Bronchial epithelial cell (primary cell): ENCODE results near the gene MED10. TPM values are rescaled to one million over a fixed set of nuclear protein-coding genes. Genes with fewer than 3 reads are reported as not detected.

Experiments
- DNase-seq: peaks from one replicate; pipeline ENCODE4 v3.0.0-alpha.2; 2010; ENCODE audit warnings: low read depth
- FAIRE-seq: peaks from 2 replicates; lab custom pipeline; 2011; peaks lifted over from hg19 to GRCh38; lab: Jason Lieb, UNC
- H3K27me3 ChIP-seq: 2 replicates; pipeline ENCODE4 v1.5.1; 2011; ENCODE audit warnings: low read length; ENCODE audit not compliant: control insufficient read depth, insufficient read depth
- H3K36me3 ChIP-seq: 2 replicates; pipeline ENCODE4 v1.5.1; 2011; ENCODE audit warnings: low read length; ENCODE audit not compliant: control insufficient read depth, insufficient read depth
- H3K4me3 ChIP-seq: 2 replicates; pipeline ENCODE4 v1.5.1; 2011; ENCODE audit warnings: mild to moderate bottlenecking, low read depth, low read length, control low read depth
- total RNA-seq: library from RNA; depleted of rRNA; stranded (reverse); fragments of >200 nt; gene quantifications from 2 replicates; pipeline ENCODE4 v1.2.1, GENCODE V29; 2014
- TF ChIP-seq, protein P1 (sequence below): IDR thresholded peaks from 2 replicates; pipeline ENCODE4 v1.5.1; 2011; ENCODE audit warnings: mild to moderate bottlenecking, moderate library complexity, low read length, control low read depth, inconsistent platforms; ENCODE audit not compliant: insufficient read depth, severe bottlenecking

Gene MED10
- total RNA-seq, 1 donor from 2014 or later = 13.2 TPM

DNA sequence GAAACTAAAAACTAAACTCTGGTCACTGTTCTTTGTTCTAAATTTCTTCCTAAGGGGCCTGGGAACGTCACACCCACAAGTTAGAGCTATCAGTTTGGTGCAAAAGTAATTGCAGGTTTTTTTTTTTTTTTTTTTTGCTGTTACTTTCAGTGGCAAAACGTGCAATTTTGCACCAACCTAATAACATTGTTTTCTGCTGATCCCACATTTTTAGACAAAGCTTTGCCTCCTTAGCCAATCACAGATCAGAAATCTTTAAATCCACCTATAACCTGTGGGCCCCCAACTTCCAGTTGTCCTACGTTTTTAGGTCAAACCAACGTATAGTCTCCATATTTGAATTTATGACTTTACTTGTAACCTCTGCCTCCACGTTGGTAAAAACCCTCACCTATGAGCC, 11.1 kb upstream of the MED10 start:
- DNase-seq (no peak), FAIRE-seq (no peak)
- no peaks in the 10 kb centered on the region for H3K27me3 ChIP-seq
- no peak overlapping the region for H3K4me3 ChIP-seq
- TF ChIP-seq, protein P1, sequence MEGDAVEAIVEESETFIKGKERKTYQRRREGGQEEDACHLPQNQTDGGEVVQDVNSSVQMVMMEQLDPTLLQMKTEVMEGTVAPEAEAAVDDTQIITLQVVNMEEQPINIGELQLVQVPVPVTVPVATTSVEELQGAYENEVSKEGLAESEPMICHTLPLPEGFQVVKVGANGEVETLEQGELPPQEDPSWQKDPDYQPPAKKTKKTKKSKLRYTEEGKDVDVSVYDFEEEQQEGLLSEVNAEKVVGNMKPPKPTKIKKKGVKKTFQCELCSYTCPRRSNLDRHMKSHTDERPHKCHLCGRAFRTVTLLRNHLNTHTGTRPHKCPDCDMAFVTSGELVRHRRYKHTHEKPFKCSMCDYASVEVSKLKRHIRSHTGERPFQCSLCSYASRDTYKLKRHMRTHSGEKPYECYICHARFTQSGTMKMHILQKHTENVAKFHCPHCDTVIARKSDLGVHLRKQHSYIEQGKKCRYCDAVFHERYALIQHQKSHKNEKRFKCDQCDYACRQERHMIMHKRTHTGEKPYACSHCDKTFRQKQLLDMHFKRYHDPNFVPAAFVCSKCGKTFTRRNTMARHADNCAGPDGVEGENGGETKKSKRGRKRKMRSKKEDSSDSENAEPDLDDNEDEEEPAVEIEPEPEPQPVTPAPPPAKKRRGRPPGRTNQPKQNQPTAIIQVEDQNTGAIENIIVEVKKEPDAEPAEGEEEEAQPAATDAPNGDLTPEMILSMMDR = no peak
- H3K36me3 ChIP-seq = no peaks in the 10 kb centered on the region

DNA sequence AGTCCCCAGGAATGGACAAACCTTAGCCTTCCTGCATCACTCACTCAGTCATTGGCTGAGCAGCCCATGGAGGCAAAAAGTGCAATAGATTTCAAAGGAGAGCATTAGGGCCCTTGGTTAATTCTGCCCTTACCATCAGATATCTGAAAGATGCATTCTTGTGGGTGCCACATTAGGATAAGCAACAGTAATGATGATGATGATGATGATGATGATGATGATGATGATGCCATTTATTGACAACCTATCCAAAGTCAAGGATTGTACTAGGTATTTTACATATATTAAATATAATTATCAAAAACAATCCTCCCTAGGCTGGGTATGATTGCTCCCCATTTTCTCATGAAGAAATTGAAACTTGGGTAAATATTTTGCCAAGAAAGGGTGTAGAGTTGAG, 9.6 kb upstream of the MED10 start:
- H3K27me3 ChIP-seq = no peaks in the 10 kb centered on the region
- DNase-seq = no peak
- FAIRE-seq = no peak
- TF ChIP-seq, protein P1 = no peak
- no peak overlapping the region for H3K4me3 ChIP-seq
- no peaks in the 10 kb centered on the region for H3K36me3 ChIP-seq

DNA sequence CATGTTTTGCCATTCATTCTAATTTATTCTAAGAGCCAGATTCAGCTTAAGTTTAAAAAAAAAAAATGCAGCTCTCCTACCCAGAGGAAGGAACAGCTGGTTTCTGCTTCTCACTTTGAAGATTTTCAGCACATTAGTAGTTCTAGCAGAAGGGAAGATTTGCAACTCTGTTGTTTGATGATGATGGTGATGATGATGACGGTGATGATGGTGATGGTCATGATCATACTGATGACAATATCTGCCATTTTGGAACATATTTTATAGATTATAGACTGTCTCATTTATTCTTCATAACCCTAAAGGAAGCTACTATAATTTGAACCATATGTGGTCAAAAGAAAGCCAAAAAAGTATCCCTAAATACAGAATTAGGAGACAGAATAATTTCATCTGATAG, 7.9 kb upstream of the MED10 start:
- FAIRE-seq (no peak), DNase-seq (no peak)
- Histone ChIP-seq H3K4me3 (no peak overlapping the region), H3K36me3 (no peaks in the 10 kb centered on the region), H3K27me3 (no peaks in the 10 kb centered on the region)
- TF ChIP-seq, protein P1 = no peak

DNA sequence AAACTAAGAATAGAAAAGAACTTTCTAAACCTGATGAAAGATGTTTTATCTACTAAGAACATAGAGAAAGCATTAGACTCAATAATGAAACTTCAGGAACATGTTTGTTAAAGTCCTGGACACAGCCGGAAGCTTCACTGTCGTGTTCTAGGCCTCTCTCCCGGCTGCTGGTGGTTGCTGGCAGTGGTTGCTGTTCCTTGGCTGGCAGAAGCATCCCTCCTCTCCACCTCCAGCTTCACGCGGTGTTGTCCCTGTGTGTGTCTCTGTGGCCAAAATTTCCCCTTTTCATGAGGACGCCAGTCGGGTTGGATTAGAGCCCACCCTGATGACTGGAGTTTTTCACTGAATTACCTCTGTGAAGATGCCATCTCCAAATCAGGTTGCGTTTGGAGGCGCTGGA, 6.5 kb upstream of the MED10 start:
- FAIRE-seq (no peak), DNase-seq (no peak)
- TF ChIP-seq, protein P1 = no peak
- no peaks in the 10 kb centered on the region for H3K27me3 ChIP-seq
- no peaks in the 10 kb centered on the region for H3K36me3 ChIP-seq
- no peak overlapping the region for H3K4me3 ChIP-seq

DNA sequence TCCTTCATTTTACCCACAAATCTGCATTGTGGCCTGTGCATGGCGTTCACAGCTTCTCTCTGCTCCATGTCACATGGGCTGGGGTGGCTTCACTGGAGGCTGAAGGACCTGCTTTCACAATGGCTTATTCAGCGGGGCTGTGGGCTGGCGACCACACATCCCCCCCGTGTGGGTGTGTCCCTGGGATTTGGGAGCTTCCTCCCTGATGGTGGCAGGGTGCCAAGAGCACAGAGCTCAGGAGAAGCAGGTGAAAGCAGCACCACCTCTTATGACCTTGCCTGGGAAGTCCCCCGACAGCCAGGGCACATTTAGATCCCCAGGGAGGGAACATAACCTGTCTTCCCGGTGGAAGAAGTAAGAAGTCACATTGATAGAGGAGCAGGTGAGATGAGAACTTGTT, 5.0 kb upstream of the MED10 start:
- Histone ChIP-seq H3K27me3 (no peaks in the 10 kb centered on the region), H3K4me3 (no peak overlapping the region), H3K36me3 (no peaks in the 10 kb centered on the region)
- DNase-seq (no peak), FAIRE-seq (no peak)
- TF ChIP-seq, protein P1 = no peak

DNA sequence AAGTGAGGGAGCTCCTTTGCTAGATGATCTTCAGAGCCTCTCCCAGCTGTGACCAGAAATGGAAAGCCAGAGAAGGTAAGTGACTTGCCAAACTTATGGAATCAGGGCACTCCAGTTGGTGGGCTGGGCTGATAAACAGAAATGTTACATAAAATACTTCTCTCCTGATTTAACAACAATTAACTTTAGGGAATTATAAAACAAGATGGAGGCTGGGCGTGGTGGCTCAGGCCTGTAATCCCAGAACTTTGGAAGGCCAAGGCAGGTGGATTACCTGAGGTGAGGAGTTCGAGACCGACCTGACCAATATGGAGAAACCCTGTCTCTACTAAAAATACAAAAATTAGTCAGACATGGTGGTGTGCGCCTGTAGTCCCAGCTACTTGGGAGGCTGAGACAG, 899 bp upstream of the MED10 start:
- FAIRE-seq (no peak), DNase-seq (no peak)
- Histone ChIP-seq H3K27me3 (no peaks in the 10 kb centered on the region), H3K36me3 (peaks cover 12% of the 10 kb centered on the region), H3K4me3 (no peak overlapping the region)
- TF ChIP-seq, protein P1 = no peak
